ENCODE data around the gene OSBPL10. TPM values are rescaled to one million over a fixed set of nuclear protein-coding genes. Genes with fewer than 3 reads are reported as not detected.
A peak's percentile ranks its signal among the peaks of the same experiment; 100 is the strongest.

The OSBPL10 gene
- total and polyA plus RNA-seq, 4 experiments from 2014 or later: 0.95 TPM; not detected in 3

DNA sequence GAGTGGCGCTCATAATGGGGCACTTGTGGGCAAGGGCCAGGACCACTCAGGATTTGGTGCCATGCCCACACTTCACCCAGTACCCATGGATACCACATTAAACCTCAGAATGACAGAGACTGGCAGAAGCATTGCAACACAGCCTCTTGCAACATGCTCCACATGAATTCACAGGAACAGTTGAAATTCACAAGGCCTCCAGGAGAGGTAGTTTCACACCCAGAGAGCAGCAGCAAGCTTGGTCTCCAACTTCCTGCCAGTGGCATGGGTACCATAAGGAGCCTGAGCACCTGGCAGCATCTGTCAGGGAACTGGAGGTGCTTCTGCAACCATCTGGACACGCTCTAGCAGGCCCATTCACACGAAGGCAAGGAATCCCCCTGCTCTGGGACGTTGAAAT lies 101.0 kb downstream of the OSBPL10 start:
- Histone ChIP-seq H3K36me3 (ENCODE audit: insufficient read depth, low read length) (no peaks in the 10 kb centered on the region), H3K4me1 (ENCODE audit: insufficient read depth, low read length) (no peaks in the 10 kb centered on the region), H3K4me3 (ENCODE audit: low read length in 2 of 2) (no peak overlapping the region), H3K27ac (ENCODE audit: low read depth, low read length) (no peak overlapping the region), H3K27me3 (ENCODE audit: insufficient read depth, low read length) (no peaks in the 10 kb centered on the region), H3K9me3 (ENCODE audit: control insufficient read depth in 1 of 2, low read length in 2 of 2) (no peaks in the 10 kb centered on the region)
- Mint-ChIP-seq H3K9me3 (peaks cover 0 to 2% (median 0%) of the 10 kb centered on the region in 8 donors), H3K4me3 (no peak overlapping the region), H3K27ac (no peak overlapping the region), H3K27me3 (peaks cover 0 to 2% of the 10 kb centered on the region in 2 donors), H3K36me3 (no peaks in the 10 kb centered on the region), H3K4me1 (peaks cover 0 to 2% (median 0%) of the 10 kb centered on the region in 4 donors)
- no peak for DNase-seq
- ChIA-PET POLR2A (ENCODE audit: partially characterized antibody) (no interaction called here), CTCF (ENCODE audit: partially characterized antibody) (no interaction called here)
- intact Hi-C loops (cut with micrococcal nuclease): no loop called here

DNA sequence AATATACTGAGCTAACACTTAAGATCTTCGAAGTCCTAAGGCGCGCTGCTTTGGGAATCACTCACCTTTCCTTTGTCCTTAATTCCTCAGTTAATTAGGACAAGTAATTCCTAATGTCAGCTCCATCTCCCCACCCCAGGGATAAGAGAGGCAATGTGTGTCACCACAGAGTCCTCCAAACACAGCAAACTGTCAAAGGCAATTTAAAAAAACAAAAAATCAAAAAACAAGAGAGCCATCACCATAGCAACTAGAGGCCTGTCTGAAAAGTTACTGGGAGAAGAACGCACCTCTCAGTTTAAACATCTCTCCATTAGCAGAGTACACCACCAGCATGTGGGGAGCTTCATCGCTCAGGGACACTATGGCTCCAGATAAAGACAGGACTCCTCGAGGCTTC lies 101.7 kb downstream of the OSBPL10 start:
- CTCF ChIA-PET (ENCODE audit: partially characterized antibody): no interaction called here
- intact Hi-C loops (cut with micrococcal nuclease): no loop called here
- H3K9me3 Mint-ChIP-seq: peaks cover 0 to 2% (median 0%) of the 10 kb centered on the region in 8 donors

DNA sequence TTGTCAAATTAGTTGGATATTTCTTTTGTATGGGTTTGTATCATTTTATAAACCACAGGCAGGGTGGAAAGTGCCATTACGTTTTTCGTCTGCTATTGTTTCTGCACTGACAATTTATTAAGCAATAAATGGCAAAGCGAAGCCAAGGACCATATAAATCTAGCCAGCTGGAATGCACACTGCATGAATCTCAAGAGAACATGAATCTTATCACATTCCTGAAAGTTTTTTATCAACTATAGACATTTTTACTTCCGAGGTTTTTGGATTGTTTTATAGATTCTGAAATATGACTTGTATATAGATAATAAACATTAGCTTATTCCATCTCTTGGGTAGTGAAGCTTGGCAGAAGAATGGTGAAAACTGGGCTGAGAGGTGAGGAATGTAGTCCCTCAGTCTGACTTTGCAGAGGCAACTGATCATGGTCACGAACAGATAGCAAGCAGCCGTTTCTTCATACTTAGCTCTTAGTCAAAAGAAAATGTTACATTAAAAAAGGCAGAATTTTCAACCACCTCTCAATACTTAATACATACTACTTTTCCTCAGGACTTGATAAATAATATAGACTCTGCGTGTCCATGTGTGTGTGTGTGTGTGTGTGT lies 102.7 kb downstream of the OSBPL10 start:
- no peak overlapping the region for H3K27ac ChIP-seq (ENCODE audit: low read depth, low read length)
- H3K4me1 ChIP-seq (ENCODE audit: insufficient read depth, low read length): no peaks in the 10 kb centered on the region
- no peak overlapping the region for H3K27ac Mint-ChIP-seq
- no peaks in the 10 kb centered on the region for H3K36me3 Mint-ChIP-seq
- no peak overlapping the region for H3K4me3 Mint-ChIP-seq
- H3K27me3 ChIP-seq (ENCODE audit: insufficient read depth, low read length): no peaks in the 10 kb centered on the region
- H3K27me3 Mint-ChIP-seq: peaks cover 1 to 2% of the 10 kb centered on the region in 2 donors
- no peaks in the 10 kb centered on the region for H3K9me3 ChIP-seq (ENCODE audit: control insufficient read depth in 1 of 2, low read length in 2 of 2)
- no peak for DNase-seq
- H3K4me1 Mint-ChIP-seq: peaks cover 0 to 2% (median 0%) of the 10 kb centered on the region in 4 donors
- H3K4me3 ChIP-seq (ENCODE audit: low read length in 2 of 2): no peak overlapping the region
- H3K36me3 ChIP-seq (ENCODE audit: insufficient read depth, low read length): no peaks in the 10 kb centered on the region
- peaks cover 0 to 2% (median 0%) of the 10 kb centered on the region in 8 donors for H3K9me3 Mint-ChIP-seq
- intact Hi-C loops (cut with micrococcal nuclease): no loop called here
- ChIA-PET POLR2A (ENCODE audit: partially characterized antibody) (no interaction called here), CTCF (ENCODE audit: partially characterized antibody) (no interaction called here)

More for the DNA sequence above, 101.7 kb downstream of the OSBPL10 start:
- Histone ChIP-seq H3K36me3 (ENCODE audit: insufficient read depth, low read length) (no peaks in the 10 kb centered on the region), H3K4me3 (ENCODE audit: low read length in 2 of 2) (no peak overlapping the region), H3K27me3 (ENCODE audit: insufficient read depth, low read length) (no peaks in the 10 kb centered on the region), H3K9me3 (ENCODE audit: control insufficient read depth in 1 of 2, low read length in 2 of 2) (no peaks in the 10 kb centered on the region), H3K27ac (ENCODE audit: low read depth, low read length) (no peak overlapping the region), H3K4me1 (ENCODE audit: insufficient read depth, low read length) (no peaks in the 10 kb centered on the region)
- H3K4me1 Mint-ChIP-seq: peaks cover 0 to 2% (median 0%) of the 10 kb centered on the region in 4 donors
- no peak for DNase-seq
- no peaks in the 10 kb centered on the region for H3K36me3 Mint-ChIP-seq
- no peak overlapping the region for H3K27ac Mint-ChIP-seq
- no peak overlapping the region for H3K4me3 Mint-ChIP-seq
- POLR2A ChIA-PET (ENCODE audit: partially characterized antibody): no interaction called here
- peaks cover 1 to 2% of the 10 kb centered on the region in 2 donors for H3K27me3 Mint-ChIP-seq

DNA sequence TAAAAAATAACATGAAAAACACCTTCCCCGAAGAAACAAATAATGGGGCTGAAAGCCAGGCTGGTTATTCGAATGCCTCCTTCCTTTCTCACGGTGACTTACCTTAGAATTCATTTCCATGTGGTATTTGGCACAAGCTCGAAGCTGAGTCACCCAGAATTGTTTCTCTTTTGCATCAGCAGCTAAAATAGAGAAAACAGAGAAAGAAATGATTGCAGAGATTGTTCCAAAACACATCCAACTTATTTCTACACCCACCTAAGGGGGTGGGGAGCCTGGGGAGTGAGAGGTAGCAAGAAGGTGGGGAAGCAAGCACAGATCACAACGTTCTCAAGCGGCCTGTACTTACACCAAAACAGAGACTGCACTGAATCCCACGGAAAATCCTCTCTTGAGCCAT lies 104.7 kb downstream of the OSBPL10 start:
- intact Hi-C loops (cut with micrococcal nuclease): no loop called here
- peaks cover 0 to 2% (median 0%) of the 10 kb centered on the region in 4 donors for H3K4me1 Mint-ChIP-seq
- Histone ChIP-seq H3K9me3 (ENCODE audit: control insufficient read depth in 1 of 2, low read length in 2 of 2) (no peaks in the 10 kb centered on the region), H3K36me3 (ENCODE audit: insufficient read depth, low read length) (no peaks in the 10 kb centered on the region), H3K4me1 (ENCODE audit: insufficient read depth, low read length) (no peaks in the 10 kb centered on the region), H3K4me3 (ENCODE audit: low read length in 2 of 2) (no peak overlapping the region), H3K27ac (ENCODE audit: low read depth, low read length) (no peak overlapping the region), H3K27me3 (ENCODE audit: insufficient read depth, low read length) (no peaks in the 10 kb centered on the region)
- H3K9me3 Mint-ChIP-seq: peaks cover 0 to 2% (median 0%) of the 10 kb centered on the region in 8 donors
- ChIA-PET CTCF (ENCODE audit: partially characterized antibody) (no interaction called here), POLR2A (ENCODE audit: partially characterized antibody) (no interaction called here)
- H3K36me3 Mint-ChIP-seq: no peaks in the 10 kb centered on the region
- H3K4me3 Mint-ChIP-seq: no peak overlapping the region
- H3K27ac Mint-ChIP-seq: no peak overlapping the region
- no peak for DNase-seq
- H3K27me3 Mint-ChIP-seq: peaks cover 0 to 1% of the 10 kb centered on the region in 2 donors

DNA sequence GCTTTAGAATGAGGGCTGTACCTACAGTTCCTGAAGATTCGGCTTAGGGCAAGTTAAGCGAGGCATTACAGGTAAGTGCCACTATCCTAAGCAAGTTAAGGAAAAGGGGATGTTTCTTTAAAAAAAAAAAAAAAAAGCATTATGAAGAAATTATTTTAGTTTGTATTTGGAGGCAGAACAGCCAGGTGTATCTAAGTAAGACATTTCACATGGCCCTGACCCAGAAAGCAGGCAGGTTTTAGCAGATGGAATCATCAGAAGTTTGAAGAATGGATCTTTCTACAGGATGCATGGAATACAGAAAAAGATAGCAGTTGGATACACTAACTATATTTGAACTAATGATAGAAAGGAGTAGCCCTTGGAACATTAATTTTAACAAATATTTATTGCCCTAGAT lies 105.6 kb downstream of the OSBPL10 start:
- Histone ChIP-seq H3K4me3 (ENCODE audit: low read length in 2 of 2) (no peak overlapping the region), H3K4me1 (ENCODE audit: insufficient read depth, low read length) (no peaks in the 10 kb centered on the region), H3K27me3 (ENCODE audit: insufficient read depth, low read length) (no peaks in the 10 kb centered on the region), H3K36me3 (ENCODE audit: insufficient read depth, low read length) (no peaks in the 10 kb centered on the region), H3K9me3 (ENCODE audit: control insufficient read depth in 1 of 2, low read length in 2 of 2) (no peaks in the 10 kb centered on the region), H3K27ac (ENCODE audit: low read depth, low read length) (no peak overlapping the region)
- H3K9me3 Mint-ChIP-seq: no peaks in the 10 kb centered on the region
- no peak overlapping the region for H3K4me3 Mint-ChIP-seq
- intact Hi-C loops (cut with micrococcal nuclease): no loop called here
- POLR2A ChIA-PET (ENCODE audit: partially characterized antibody): no interaction called here
- H3K27ac Mint-ChIP-seq: no peak overlapping the region
- peaks cover 0 to 2% (median 0%) of the 10 kb centered on the region in 4 donors for H3K4me1 Mint-ChIP-seq
- CTCF ChIA-PET (ENCODE audit: partially characterized antibody): no interaction called here
- peaks cover 0 to 3% of the 10 kb centered on the region in 2 donors for H3K27me3 Mint-ChIP-seq
- no peaks in the 10 kb centered on the region for H3K36me3 Mint-ChIP-seq
- no peak for DNase-seq

DNA sequence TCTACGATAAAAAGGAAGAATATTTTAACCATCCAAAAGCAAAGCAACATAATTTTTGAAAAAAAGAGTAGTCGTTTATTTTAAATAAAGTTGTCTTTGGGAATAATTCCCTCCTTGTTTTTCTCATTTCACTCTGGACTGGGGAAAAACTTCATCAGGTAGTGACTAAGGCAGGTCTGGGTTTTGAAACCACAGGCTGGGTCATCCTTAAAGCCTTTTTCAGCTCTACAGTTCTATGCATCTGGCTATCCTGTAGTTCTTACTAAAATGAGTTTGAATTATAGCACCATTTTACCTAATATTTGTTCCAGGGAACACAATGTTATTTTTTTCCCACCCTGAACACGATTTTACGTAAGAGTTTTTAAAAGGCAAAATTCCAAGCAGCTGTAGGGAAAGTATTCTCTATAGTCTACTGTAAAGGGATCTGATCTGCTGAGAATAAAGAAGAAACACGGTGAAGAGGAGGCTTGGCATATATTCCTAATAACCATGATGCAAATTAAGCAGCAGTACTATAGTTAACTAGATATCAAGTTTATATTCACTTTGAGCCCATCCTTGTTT lies 107.7 kb downstream of the OSBPL10 start:
- ChIA-PET POLR2A (ENCODE audit: partially characterized antibody) (no interaction called here), CTCF (ENCODE audit: partially characterized antibody) (no interaction called here)
- Histone ChIP-seq H3K27ac (ENCODE audit: low read depth, low read length) (no peak overlapping the region), H3K4me3 (ENCODE audit: low read length in 2 of 2) (no peak overlapping the region), H3K27me3 (ENCODE audit: insufficient read depth, low read length) (no peaks in the 10 kb centered on the region), H3K4me1 (ENCODE audit: insufficient read depth, low read length) (no peaks in the 10 kb centered on the region), H3K9me3 (ENCODE audit: control insufficient read depth in 1 of 2, low read length in 2 of 2) (no peaks in the 10 kb centered on the region), H3K36me3 (ENCODE audit: insufficient read depth, low read length) (no peaks in the 10 kb centered on the region)
- H3K27me3 Mint-ChIP-seq: peaks cover 0 to 3% of the 10 kb centered on the region in 2 donors
- no peaks in the 10 kb centered on the region for H3K36me3 Mint-ChIP-seq
- intact Hi-C loops (cut with micrococcal nuclease): no loop called here
- peaks cover 0 to 2% (median 0%) of the 10 kb centered on the region in 4 donors for H3K4me1 Mint-ChIP-seq
- no peak for DNase-seq
- H3K27ac Mint-ChIP-seq: no peak overlapping the region
- no peaks in the 10 kb centered on the region for H3K9me3 Mint-ChIP-seq
- no peak overlapping the region for H3K4me3 Mint-ChIP-seq

DNA sequence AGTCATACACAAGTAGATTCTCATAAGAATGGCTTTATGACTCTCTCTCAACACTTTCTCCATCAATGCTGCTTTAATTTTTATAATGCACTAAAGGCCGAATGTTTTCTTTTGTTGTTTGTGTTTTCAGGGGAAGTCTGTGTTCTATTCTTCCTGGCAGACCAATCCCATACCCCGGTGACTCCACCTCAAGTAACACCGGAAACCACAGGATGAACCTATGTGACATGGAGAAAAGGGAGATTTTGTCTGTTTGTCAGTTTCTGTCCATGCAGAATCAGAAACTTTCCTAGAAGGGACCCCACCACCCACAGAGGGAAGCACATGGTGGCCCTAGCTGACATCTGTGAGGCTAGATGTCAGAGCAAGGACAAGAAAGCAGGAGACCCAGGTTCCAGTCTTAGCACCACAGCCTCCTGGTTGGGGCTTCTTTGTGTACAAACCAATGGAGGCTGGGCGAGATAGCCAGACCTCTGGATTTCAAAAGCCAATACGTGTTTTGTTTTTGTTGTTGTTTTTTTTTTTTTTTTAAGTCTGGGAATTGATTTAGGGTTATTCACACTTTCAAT lies 109.0 kb downstream of the OSBPL10 start:
- POLR2A ChIA-PET (ENCODE audit: partially characterized antibody): interaction anchor here (0.7 kb wide), 1 partner anchor 227 kb away, joined by 3 read pairs; no protein-coding TSS in a partner anchor
- CTCF ChIA-PET (ENCODE audit: partially characterized antibody): no interaction called here

More for the DNA sequence above, 109.0 kb downstream of the OSBPL10 start:
- peak overlapping the region in 1 of 7 donors; percentile 48 for H3K27ac Mint-ChIP-seq
- H3K4me3 ChIP-seq (ENCODE audit: low read length in 2 of 2): no peak overlapping the region
- H3K4me1 ChIP-seq (ENCODE audit: insufficient read depth, low read length): no peaks in the 10 kb centered on the region
- H3K4me3 Mint-ChIP-seq: no peak overlapping the region
- no peaks in the 10 kb centered on the region for H3K27me3 ChIP-seq (ENCODE audit: insufficient read depth, low read length)
- peaks cover 0 to 5% of the 10 kb centered on the region in 2 donors for H3K27me3 Mint-ChIP-seq
- H3K9me3 Mint-ChIP-seq: no peaks in the 10 kb centered on the region
- H3K36me3 ChIP-seq (ENCODE audit: insufficient read depth, low read length): no peaks in the 10 kb centered on the region
- H3K36me3 Mint-ChIP-seq: no peaks in the 10 kb centered on the region
- peaks cover 0 to 2% (median 0%) of the 10 kb centered on the region in 4 donors for H3K4me1 Mint-ChIP-seq
- no peak overlapping the region for H3K27ac ChIP-seq (ENCODE audit: low read depth, low read length)
- DNase-seq: no peak
- no peaks in the 10 kb centered on the region for H3K9me3 ChIP-seq (ENCODE audit: control insufficient read depth in 1 of 2, low read length in 2 of 2)
- intact Hi-C loops (cut with micrococcal nuclease): no loop called here
